HG02571 (cell line): ENCODE measurements around the gene ATG9B.
"Not testable (repeated sequence)": the region's sequence is repeated elsewhere in the genome, so short reads cannot be mapped to it uniquely, and the experiment has no call there.

Experiments
- ATAC-seq: cut with Tn5 transposase; IDR thresholded peaks from one replicate; pipeline ENCODE4 v1.9.1; 2021; ENCODE audit warnings: mild to moderate bottlenecking, moderate library complexity; ENCODE audit not compliant: unreplicated experiment

Gene ATG9B

DNA sequence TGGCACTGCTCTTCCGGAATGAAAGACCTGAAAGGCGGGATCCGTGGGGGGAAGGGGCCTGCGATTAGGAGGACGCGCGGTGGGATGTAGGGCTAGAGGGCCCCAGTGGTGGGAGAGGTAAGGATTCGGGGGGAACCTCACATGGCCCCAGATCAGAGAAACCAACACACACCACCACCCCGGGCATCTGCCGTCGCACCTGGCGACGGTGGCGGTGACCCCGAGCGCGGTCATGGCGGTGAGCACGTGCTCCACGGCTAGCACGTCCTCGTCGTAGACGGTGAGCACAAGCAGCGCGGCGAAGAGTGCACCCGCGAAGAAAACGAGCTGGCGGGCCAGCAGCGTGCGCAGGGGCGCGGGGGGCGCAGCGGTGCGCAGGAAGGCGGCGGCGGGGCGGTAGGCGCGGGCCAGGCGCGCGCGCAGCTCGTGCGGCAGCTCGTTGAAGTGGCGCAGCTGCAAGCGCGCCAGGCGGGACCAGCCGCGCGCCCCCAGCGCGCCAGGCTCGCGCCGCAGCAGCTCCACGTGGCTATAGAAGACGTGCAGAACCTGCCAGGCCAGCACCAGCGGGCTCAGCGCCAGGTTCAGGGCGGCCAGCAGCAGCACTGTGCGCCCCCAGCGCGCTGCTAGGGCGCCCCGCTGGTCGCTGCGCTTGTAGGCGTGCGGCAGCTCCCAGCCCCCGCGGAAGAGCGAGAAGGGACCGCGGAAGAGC is 5.7 kb downstream of the ATG9B start:
- no peak for ATAC-seq

DNA sequence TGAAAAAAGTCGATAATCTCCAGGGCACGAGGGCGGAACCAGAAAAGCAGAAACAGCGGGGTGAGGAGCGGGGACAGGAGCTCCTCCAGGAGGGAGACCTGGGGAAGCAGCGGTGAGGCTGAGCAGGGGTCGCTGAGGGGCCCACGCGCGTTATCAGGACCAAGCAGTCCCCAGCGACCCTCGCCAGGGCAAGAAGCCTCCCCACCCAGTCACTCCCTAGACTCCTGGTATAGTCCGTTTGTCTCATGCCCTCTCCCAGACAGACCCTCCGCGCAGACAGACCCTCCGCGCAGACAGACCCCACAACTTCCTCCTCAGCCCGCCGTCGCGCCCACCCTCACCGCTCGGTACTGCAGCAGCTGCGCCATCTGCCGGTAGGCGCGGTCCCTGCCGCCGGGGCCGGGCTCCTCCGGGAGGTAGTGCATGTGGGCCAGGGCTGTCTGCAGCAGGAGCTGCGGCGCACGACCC is 6.3 kb downstream of the ATG9B start:
- ATAC-seq, result peak; percentile 53

DNA sequence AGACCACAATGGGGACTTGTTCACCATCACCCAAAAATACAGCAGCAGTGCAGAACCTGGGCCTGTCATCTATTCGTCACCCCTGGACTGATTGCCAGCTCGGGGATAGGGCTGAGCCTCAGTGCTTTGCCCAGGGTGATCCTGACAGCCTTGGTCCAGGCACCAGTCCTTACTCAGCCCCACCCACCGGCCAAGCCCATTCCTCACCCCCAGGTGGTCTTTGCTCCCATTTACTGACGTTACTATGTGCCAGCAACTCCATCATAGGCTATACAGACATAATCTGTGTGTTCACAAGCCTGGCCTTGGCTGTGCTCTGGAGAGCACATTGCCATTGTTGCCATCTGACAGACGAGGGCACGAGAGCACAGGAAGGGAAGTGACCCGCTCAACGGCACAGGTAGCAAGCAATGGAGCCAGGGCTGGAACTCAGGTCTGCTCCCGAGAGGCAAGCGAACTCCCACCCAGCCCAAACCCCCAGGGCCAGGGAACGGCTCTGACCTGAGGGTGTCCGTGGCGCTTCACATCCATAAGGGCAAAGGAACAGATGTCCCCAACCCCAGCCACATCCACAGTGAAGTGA is 6.8 kb downstream of the ATG9B start:
- no peak for ATAC-seq

DNA sequence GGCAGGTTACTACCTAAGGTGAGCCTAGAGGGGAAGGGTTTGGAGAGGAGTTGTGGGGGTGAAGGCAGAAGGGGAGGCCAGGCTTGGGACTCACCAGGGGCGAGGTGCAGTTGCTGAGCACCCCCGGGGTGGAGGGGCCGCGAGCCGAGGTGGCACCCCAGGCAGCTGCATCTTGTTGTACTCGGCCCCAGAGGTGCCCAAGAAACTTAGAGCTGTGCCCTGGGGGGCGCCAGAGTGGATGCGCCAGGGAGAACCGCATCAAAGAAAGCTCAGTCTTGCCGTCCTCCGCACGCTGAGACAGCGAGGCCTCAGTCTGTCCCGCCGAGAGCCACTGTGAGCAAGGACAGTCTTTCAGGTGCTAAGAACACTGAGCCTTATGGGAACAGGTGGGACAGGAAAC is 7.4 kb downstream of the ATG9B start:
- no peak for ATAC-seq

DNA sequence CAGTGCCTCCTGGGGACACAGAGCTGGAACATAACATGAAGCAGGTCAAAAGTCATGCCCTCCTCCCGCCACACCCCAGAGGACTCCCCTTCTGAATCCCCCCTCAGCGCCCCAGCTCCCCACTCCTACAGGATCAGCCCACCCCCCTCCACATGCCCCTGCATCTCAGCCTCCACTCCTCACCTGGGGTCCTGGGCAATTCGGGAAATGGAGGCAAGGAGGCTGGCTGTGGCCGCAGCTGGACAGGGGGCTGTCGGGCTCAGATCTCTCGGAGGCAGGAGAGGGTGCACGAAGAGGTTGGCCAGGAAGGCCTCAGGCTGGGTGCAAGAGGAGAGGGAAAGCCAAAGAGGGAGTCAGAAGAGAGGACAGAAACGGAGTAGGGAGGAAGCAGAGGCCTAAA is 7.8 kb downstream of the ATG9B start:
- no peak for ATAC-seq

DNA sequence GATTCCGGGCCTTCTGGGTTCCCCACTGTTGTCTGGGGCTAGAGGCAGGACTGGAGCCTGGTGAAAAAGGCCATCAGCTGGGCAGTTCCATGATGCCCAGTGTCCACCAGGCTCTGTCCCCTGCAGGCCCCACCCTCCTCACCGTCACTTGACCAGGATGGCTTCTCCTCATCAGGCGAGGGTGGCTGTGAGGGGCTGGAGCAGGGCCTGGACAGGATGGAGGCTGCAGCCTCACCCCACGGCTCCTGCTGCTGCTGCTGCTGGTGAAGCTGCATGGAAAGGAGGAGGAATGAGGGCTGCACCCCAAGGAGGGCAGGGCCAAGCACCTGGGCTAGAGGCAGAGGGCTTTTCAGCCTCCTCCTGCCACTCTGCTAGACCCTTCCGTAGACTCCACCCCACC is 8.3 kb downstream of the ATG9B start:
- no peak for ATAC-seq

DNA sequence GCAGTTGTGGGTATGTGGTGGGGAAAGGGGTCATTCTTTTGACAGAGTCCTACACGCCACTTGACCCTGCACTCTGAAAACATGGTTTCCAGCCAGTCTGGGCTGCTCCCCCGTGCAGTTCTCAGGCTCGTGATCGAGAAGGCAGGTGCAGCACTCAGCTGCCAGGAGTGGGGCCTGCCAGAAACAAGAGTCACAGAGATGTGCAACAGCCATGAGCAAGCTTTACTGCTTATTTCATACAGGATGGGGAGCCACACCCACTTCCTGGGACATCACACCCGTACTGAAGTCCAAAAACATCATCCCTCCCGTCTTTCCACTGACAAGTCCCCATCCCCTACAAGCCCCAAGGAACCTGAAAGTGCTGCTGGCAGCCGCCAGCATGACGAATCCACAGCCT is 9.3 kb downstream of the ATG9B start:
- ATAC-seq, result no peak

DNA sequence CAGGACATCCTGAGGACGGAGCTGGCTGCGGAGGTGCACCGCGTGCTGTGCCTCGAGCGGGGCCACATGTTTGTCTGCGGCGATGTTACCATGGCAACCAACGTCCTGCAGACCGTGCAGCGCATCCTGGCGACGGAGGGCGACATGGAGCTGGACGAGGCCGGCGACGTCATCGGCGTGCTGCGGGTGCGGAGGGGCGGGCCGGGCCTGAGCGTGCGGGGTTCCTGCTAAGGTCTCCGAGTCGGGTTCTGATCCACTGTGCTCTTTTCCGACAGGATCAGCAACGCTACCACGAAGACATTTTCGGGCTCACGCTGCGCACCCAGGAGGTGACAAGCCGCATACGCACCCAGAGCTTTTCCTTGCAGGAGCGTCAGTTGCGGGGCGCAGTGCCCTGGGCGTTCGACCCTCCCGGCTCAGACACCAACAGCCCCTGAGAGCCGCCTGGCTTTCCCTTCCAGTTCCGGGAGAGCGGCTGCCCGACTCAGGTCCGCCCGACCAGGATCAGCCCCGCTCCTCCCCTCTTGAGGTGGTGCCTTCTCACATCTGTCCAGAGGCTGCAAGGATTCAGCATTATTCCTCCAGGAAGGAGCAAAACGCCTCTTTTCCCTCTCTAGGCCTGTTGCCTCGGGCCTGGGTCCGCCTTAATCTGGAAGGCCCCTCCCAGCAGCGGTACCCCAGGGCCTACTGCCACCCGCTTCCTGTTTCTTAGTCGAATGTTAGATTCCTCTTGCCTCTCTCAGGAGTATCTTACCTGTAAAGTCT is 10.4 kb downstream of the ATG9B start:
- peak; percentile 43 for ATAC-seq

DNA sequence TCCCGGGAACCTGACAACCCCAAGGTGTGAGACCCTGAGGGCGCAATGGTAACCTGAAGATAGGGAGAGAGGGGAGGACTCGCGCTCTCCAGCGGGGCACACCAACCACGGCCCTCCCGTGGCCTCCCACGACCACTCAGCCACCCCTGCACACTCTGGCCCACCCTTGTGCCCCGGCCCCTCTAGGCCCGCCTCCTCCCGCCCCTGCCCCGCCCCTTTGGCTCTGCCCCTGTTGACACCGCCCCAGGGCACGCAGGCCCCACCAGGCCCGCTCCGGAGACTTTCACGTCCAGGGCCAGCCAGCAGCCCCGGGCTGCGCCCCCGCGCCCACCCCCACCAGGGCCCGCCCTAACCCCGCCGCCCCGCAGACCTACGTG is 10.9 kb downstream of the ATG9B start:
- ATAC-seq, result no peak

DNA sequence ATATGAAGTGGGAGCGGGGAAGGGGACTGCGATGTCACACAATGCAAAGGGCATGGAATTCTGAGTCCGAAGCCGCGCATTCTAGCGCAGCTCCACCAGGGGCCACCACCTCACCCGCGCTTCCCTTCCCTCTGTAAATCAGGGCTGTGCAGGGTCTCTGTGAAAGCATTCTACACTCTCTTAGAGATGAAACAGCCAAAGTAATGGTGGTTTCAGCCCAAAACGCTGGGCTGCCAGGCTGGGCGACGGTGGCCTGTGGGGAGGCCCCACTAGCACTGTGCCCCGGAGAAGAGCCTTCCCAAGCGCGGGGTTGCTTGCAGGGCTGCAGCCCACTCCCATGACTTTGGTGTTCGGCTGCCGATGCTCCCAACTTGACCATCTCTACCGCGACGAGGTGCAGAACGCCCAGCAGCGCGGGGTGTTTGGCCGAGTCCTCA is 11.4 kb downstream of the ATG9B start:
- ATAC-seq, result no peak

DNA sequence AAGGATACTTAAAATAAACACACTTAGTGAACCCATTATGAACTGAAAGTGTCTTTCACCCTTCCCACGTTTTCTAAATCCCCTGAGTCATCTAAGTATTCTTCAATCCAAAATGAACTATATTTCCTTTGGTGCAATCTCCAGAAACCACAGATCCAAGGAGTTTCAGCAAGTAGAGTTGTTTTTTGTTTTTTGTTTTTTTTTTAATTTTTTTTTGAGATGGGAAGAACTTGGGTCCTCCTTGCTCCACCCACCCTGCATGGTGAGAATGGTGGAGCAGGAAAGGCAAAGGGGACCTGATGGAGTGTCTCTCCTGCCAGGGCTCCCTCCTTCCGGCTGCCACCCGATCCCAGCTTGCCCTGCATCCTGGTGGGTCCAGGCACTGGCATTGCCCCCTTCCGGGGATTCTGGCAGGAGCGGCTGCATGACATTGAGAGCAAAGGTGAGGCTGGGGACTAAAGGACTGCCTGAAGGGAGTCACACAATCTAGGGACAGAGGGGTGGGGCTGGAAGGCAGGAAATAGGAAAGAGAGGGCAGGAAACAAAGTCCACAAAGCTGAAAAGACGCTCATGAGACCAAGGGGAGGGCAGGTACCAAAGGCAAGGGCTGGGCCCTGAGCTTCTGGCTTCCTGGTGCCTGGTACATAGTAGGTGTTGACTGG is 12.1 kb downstream of the ATG9B start:
- no peak for ATAC-seq

DNA sequence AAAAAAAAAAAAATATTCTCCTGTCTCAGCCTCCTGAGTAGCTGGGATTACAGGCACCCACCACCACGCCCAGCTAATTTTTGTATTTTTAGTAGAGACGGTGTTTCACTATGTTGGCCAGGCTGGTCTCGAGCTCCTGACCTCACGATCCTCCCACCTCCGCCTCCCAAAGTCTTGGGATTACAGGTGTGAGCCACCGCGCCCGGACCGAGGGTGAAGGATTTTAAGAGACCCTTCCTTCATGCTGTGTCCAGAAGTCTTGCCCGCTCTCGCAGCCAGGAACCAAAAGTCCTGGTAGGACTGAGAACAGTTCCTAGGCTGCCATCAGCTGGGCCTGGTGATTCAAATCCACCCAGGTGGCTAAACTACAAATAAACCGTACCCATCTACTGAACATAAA is 12.7 kb downstream of the ATG9B start:
- not testable (repeated sequence) for ATAC-seq

DNA sequence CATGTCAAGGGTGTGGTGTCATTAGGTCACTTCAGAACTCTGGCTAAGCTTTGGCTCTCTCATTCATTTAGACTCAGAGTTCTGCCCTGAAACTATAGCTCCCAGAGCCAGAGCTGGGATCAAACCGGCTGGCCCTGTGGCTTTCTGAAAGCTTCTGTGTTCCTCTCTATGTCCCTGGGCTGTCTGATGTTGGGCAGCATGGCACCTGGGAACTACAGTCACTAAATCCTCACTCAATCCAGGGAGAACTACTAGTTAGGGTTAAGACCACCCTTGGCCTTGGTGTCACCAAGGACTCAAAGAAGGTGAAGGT is 13.2 kb downstream of the ATG9B start:
- no peak for ATAC-seq

DNA sequence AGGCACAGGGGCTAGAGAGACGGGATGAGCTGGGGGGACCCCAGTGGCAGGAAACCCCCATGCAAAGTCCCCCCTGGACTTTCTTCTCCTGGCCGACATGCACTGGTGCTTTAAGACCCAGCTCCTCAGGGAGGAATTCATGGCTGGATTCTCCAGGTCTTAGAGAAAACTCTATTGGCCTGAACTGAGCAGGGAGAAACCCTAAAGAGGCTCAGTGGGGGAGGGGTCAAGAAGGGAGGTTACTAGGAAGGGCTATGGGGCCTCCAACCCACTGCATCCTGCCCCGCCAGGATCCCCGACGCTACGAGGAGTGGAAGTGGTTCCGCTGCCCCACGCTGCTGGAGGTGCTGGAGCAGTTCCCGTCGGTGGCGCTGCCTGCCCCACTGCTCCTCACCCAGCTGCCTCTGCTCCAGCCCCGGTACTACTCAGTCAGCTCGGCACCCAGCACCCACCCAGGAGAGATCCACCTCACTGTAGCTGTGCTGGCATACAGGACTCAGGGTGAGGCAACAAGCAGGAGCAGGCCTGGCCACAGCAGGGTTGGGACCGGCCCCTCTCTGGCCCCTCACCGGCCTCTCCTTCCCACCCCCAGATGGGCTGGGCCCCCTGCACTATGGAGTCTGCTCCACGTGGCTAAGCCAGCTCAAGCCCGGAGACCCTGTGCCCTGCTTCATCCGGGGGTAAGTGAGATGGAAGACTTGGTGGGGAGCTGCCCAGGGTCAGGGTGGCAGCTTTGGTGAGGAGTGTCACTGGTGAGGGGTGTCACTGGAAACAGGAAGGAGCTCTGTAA is 13.8 kb downstream of the ATG9B start:
- ATAC-seq, result no peak

DNA sequence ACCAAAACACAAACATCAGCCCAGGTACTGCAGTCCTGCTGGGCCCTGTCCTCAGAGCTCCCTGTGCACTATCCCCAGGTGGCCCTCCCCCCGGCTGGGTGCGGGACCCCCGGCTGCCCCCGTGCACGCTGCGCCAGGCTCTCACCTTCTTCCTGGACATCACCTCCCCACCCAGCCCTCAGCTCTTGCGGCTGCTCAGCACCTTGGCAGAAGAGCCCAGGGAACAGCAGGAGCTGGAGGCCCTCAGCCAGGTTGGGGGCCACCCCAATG is 14.3 kb downstream of the ATG9B start:
- no peak for ATAC-seq

DNA sequence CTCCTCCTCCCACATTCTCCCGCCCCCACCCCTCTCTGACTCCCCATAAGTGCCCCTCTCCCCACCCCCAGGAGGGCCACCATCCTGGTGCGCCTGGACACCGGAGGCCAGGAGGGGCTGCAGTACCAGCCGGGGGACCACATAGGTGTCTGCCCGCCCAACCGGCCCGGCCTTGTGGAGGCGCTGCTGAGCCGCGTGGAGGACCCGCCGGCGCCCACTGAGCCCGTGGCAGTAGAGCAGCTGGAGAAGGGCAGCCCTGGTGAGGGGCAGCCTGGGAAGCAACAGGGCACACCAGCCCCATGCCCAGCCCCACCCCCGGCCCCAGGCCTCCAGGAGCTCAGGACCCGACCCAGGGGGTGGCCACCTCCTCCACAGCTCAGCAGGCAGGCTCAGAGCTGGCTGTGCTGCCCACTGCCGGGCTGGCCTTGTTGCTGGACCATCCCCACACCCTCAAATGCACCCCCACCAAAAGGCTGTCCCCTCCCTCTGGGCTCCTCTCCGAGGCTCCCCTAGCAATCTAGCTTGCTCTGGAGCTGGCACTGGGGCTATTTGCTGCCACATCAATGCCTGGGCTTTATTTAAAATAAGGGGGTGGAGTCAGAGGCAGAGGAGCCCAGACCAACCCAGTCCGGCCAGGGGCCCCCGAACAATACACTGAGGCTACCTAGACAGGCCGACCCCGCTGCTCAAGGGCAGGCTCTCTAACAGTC is 14.8 kb downstream of the ATG9B start:
- no peak for ATAC-seq

DNA sequence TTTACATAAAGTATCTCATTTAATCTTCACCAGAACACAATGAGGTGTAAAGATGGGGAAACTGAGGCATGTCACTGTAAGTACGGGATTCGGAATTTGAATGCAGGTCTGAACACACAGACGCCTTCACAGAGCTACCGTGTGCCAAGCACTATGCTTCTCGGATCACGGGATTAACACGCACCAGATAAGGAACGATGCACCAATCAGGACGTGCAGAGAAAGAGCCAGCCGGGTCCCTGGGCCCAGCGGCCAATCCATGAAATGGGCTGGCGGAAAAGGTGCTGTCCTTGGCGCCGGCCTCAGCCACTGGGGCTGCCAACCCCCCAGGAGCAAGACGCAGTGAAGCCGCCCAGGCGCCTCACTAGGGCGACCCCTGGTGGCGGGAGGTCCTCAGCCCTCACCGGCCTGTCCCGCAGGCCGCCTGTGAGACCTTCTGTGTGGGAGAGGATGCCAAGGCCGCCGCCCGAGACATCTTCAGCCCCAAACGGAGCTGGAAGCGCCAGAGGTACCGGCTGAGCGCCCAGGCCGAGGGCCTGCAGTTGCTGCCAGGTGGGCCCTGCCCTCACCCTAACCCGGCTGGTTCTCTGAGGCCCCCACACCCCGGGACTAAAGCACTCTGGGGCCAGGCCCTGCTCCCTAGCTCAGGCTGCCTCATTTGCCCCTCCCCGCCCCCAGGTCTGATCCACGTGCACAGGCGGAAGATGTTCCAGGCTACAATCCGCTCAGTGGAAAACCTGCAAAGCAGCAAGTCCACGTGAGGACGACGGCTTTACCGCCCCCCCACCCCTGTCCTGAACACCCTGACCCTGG is 15.6 kb downstream of the ATG9B start:
- peak; percentile 46 for ATAC-seq

DNA sequence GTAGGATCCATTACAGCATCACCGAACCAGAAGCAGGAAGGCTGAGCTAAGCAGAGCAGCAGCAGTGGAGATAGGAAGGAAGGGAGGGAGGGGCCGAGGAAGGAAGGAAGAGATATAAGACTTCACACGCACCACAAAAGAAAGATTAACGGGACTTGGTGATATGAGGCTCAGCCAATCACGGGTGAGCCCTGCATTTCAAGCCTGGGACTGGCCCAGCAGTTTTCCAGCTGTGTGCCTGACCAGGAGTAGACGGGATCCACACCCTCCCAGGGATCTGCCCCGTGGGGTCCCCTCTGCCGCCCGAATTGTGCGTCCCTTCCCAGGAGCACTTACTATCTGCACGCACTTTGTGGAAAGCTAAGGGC is 16.2 kb downstream of the ATG9B start:
- no peak for ATAC-seq

DNA sequence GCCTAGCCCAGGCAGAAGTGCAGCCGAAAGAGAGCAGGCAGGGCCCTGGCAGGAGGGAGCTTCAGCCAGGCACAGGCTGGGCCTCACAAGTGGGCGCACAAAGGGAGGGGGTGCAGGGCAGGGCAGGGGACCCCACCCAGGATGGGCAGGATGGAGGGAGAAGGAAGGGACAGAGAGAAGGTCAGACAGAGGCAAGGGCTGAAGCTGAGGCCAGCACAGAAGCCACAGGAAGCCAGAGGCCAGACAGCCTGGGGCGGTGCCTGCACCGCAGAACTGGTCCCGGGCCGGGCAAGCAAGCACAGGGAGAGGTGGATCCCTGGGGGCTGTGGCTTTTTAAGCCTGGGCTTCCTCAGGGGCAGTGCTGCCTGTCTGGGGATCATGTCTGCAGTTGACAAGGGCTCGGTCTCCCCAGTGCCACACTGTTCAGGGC is 16.8 kb downstream of the ATG9B start:
- ATAC-seq, result no peak
